M059J (cell line): ENCODE measurements around the gene B3GAT1. TPM values are rescaled to one million over a fixed set of nuclear protein-coding genes. Genes with fewer than 3 reads are reported as not detected.

Experiments
- DNase-seq: peaks from one replicate; pipeline ENCODE4 v3.0.0-alpha.2; 2012; ENCODE audit warnings: low read depth
- total RNA-seq: library from RNA; depleted of rRNA; stranded (reverse); fragments of >200 nt; shearing (Covaris generic); gene quantifications from 2 replicates; pipeline ENCODE4 v1.2.3, GENCODE V29; 2014; rRNA removed

The B3GAT1 gene
- total RNA-seq, 1 experiment from 2014 or later, result not detected

DNA sequence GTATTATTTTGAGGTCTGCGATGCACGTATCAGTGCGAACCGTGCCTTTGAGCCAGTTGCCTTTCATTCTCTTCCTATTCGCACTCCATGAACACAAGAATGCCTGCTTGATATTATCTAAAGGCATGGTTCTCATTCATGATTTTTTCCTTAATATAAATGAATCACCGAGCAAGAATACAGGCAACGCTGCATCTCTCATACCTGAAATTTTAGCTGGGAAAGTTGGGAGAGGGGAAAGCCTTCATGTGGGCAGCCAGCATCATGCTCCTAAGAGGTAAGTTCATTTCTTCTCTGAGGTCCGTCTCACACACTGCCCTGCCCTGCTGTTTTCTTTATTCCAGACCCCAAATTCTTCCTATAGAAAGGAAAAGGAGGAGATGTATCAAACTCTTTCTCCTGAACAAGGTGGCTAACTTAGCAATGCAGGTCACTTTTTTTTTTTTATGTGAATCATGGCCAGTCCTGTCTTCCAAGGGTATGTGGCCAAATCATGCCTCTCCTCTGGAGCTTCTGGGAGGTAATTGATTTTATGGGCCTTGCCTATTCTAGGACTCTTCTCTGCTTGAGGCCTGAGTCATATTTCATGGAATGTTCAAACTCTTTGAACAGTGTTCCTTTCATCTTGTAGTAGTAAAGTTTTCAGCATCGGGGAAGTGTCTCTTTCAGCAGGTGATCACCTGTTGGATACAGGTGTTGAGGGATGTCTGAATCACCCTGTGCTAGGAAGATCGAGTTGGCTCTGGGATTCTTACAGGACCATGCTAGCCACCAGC lies 77.1 kb downstream of the B3GAT1 start:
- no peak for DNase-seq

- DNase-seq, result no peak
These were observed 78.1 kb downstream of the B3GAT1 start for GRCh38 chr11:134333946-134334345.

GRCh38 chr11:134333312-134333711 lies 78.7 kb downstream of the B3GAT1 start:
- DNase-seq, result no peak

DNA sequence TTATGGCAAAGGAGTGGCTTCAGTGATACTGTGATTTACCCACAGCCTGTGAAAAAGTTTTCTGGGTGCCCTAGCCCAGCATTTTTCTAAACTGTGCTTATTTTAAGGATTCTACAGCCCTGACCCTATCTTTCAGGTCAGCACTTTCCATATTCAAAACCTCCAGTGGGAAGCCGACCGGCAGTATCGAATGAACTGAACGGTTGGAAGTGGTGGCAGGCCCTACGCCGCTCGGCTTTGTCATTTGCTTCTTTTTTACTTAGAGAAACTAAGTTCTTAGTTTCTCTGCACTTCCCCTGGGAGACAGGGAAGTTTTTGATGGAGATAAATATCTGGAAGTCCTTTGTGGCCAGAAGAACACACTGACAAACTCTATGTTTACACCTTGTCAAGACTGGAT lies 79.3 kb downstream of the B3GAT1 start:
- DNase-seq, result no peak

DNA sequence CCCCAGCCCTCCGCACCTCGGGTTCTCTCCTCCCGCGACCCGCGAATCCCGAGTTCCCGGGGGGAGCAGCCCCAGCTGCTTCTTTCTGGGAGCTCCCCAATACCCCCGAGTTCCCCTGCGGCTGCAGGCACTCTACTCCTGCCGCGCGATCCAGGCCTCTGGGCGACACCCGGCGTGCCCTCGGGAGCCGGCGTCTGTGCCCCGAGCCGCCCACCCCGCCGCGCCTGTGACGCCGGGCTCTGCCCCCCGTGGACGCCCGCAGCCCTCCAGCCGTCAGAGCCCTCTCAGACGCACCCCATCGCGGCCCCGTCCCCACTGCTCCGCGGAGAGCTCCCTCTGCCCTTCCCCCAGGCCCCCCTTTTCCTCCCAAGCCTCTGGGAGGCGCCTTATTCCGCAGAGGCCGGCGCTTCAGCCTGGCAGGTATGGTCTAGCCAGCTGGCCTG lies 79.8 kb downstream of the B3GAT1 start:
- no peak for DNase-seq

DNA sequence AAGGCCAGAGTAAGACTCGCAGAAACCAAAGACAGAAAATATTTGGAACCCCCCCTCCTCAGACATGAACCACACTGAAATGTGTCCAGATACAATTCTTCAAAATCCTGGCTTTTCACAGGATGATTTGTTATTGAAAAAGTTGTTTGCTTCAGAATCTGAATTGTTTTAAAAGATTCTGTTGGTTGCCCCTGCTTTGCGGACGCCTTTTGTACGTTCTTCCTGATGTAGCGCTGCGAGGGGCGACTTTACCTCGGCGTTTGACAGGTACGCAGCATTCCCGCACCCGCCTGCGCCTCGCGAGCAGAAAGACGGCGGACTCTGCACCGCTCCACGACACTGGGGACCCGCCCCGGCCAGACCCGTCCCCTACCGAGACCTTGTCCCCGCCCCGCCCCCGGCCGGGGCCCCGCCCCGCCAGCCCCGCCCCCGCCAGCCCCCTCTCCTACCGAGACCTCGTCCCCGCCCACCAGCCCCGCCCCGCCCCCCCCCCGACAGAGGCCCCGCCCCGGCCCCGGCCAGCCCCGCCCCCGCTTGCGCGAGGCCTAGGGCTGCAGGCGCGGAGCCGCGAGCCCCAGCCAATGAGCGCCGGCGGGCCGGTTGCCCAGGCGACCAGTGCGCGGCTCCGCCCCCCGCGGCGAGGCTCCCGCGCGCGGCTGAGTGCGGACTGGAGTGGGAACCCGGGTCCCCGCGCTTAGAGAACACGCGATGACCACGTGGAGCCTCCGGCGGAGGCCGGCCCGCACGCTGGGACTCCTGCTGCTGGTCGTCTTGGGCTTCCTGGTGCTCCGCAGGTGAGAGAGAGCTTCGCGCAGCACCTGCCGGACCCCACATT lies 80.5 kb downstream of the B3GAT1 start, which contains the start of gene GLB1L2:
Gene GLB1L2, plus strand, starts transcription at position 635 of the 835 bp plus-strand sequence. Its CDS starts 74 bp downstream, at position 709.
- DNase-seq, result no peak

DNA sequence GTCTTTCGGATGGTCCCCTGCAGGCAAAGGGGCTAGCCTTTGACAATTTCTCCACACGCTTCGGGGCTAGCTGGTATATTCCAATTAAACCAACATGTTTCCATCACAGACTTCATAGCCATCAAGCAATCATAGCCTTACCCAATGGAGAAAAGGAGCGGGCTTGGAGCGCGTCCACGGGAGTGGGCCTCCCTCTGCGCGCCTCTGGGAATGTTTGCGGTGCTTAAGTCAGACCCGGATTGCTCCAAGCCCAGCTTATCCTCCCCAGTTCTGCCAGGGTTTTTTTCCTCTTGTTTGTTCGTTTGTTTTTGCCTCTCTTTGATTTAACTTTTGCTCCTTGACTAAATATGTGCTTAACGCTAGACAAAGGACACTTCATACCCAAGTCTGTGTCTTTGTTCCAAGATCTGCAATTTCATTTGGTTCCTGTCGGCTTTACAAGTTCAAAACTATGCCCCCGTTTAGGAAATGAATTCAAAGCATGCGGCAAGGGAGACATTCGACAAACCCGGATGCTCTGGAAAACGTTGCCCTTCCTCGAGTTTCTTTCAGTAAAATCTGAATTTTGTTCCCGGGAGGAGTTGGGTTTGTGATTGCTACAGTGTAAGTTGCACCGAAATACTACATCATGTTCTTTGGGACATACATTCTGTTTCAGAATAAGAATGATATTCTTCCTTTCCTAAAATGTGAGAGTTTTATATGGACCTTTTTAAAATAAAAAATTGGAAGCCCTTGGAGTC lies 81.3 kb downstream of the B3GAT1 start:
- DNase-seq, result no peak

Other genes starting within 250 kb of the B3GAT1 start
- 47.7 and 69.1 TPM in 2 replicates for gene NCAPD3, start 188.3 kb downstream of the B3GAT1 start, total RNA-seq
- 22.6 and 33.7 TPM in 2 replicates for gene VPS26B, start 187.6 kb downstream of the B3GAT1 start, total RNA-seq
- gene THYN1, start 158.9 kb downstream of the B3GAT1 start, total RNA-seq, result 71.5 and 74.3 TPM in 2 replicates
- 11.6 and 12.0 TPM in 2 replicates for gene ACAD8, start 158.7 kb downstream of the B3GAT1 start, total RNA-seq
- gene GLB1L3, start 135.9 kb downstream of the B3GAT1 start, total RNA-seq, result not detected in 2 replicates
- not detected in 2 replicates for gene GLB1L2, start 80.3 kb downstream of the B3GAT1 start, total RNA-seq